Measurements from ENCODE around the gene SPSB2.

DNA sequence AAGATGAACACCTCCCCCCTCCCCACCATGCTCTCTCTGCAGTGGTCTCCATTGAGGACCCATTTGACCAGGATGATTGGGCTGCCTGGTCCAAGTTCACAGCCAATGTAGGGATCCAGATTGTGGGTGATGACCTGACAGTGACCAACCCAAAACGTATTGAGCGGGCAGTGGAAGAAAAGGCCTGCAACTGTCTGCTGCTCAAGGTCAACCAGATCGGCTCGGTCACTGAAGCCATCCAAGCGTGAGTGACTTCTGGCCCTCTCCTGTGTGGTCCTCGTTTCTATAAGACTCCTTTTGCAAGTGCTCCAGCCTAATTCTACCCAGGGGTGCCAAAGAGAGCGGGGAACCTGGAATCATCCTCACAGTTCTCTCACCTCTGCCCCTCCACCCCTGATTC is 48.4 kb upstream of the SPSB2 start:
- no peak for TF ChIP-seq POLR2A (IDR thresholded peaks at IDR 0.05)
- TF ChIP-seq, protein P1, sequence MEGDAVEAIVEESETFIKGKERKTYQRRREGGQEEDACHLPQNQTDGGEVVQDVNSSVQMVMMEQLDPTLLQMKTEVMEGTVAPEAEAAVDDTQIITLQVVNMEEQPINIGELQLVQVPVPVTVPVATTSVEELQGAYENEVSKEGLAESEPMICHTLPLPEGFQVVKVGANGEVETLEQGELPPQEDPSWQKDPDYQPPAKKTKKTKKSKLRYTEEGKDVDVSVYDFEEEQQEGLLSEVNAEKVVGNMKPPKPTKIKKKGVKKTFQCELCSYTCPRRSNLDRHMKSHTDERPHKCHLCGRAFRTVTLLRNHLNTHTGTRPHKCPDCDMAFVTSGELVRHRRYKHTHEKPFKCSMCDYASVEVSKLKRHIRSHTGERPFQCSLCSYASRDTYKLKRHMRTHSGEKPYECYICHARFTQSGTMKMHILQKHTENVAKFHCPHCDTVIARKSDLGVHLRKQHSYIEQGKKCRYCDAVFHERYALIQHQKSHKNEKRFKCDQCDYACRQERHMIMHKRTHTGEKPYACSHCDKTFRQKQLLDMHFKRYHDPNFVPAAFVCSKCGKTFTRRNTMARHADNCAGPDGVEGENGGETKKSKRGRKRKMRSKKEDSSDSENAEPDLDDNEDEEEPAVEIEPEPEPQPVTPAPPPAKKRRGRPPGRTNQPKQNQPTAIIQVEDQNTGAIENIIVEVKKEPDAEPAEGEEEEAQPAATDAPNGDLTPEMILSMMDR (IDR thresholded peaks at IDR 0.05), result no peak

Data from heart left ventricle (tissue), 13 donors.